Measurements from ENCODE around the gene OR4B1. TPM values are rescaled to one million over a fixed set of nuclear protein-coding genes. Genes with fewer than 3 reads are reported as not detected.

The OR4B1 gene
- total and polyA plus RNA-seq, 2 of the 8 experiments (the other 6 are each of a cell fraction or from before 2014, with no cell fraction given): not detected

DNA sequence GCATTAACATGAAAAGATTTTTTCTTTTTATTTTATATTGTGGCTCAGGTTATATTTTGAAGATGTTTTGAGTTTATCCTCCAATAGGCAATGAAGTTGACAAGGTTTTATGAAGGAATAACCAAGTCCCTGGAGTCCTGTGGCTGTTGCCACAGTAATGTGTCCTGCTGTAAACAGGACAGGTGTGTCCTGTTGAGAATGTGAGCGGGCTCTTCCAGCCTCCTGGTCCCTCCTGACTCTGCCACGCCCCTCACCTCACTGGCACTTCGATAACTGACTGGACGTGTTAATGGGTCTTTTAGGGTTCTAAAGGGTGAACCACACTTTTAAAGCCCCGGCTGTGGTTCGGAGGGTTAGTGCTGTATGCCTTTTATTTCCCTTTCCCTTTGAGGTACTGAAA lies 47.8 kb upstream of the OR4B1 start:
- Histone ChIP-seq H4K20me1 (replicated peaks in 1 of 2; ENCODE audit: control insufficient read depth in 1 of 2, insufficient read depth in 2 of 2, low read length in 2 of 2) (no peaks in the 10 kb centered on the region), H3K27ac (ENCODE audit: low read depth, low read length) (no peak overlapping the region), H3K36me3 (ENCODE audit: control insufficient read depth in 2 of 4, insufficient read depth in 4 of 4, low read length in 3 of 4) (no peaks in the 10 kb centered on the region), H3K23me2 (ENCODE audit: low read depth, low read length) (no peaks in the 10 kb centered on the region), H3K79me1 (ENCODE audit: low read depth, low read length) (no peaks in the 10 kb centered on the region), H2BK5ac (ENCODE audit: low read depth, low read length) (no peak overlapping the region), H3K27me3 (replicated peaks in 1 of 4; ENCODE audit: control insufficient read depth in 3 of 4, extremely low read depth in 1 of 4, insufficient read depth in 3 of 4, low read length in 3 of 4) (no peaks in the 10 kb centered on the region), H3K79me2 (ENCODE audit: control insufficient read depth in 1 of 2, insufficient read depth in 2 of 2, low read length in 2 of 2) (no peaks in the 10 kb centered on the region), H2AK5ac (ENCODE audit: low read depth, low read length) (no peak overlapping the region), H3K4ac (replicated peaks; ENCODE audit: insufficient read length, low read depth, low read length) (no peak overlapping the region), H2BK20ac (ENCODE audit: low read length) (no peak overlapping the region), H3K23ac (ENCODE audit: insufficient read length) (no peak overlapping the region), H2BK12ac (ENCODE audit: low read depth, low read length) (no peak overlapping the region), H3K4me1 (replicated peaks in 1 of 4; ENCODE audit: control insufficient read depth in 3 of 4, insufficient read depth in 4 of 4, low read length in 3 of 4) (no peaks in the 10 kb centered on the region), H4K91ac (replicated peaks; ENCODE audit: insufficient read length, low read length) (no peak overlapping the region), H3K18ac (ENCODE audit: extremely low read depth, low read length) (no peak overlapping the region), H3K9me3 (ENCODE audit: insufficient read depth in 2 of 2, low read depth in 1 of 2, low read length in 1 of 2) (no peaks in the 10 kb centered on the region), H3K56ac (replicated peaks; ENCODE audit: insufficient read length, low read depth, low read length) (no peak overlapping the region), H3K4me2 (ENCODE audit: insufficient read depth in 1 of 2, low read depth in 2 of 2, low read length in 2 of 2) (no peak overlapping the region), H3K9ac (replicated peaks in 1 of 4; ENCODE audit: extremely low read depth in 1 of 4, low read depth in 3 of 4, low read length in 3 of 4) (no peak overlapping the region), H3K14ac (ENCODE audit: insufficient read length) (no peak overlapping the region), H4K8ac (ENCODE audit: extremely low read depth, insufficient read depth, low read length) (no peak overlapping the region), H3K4me3 (ENCODE audit: extremely low read depth in 1 of 4, insufficient read depth in 2 of 4, low read depth in 3 of 4, low read length in 4 of 4) (no peak overlapping the region), H2BK15ac (ENCODE audit: low read length) (no peak overlapping the region), H4K5ac (ENCODE audit: insufficient read length, low read depth, low read length) (no peak overlapping the region), H2AFZ (ENCODE audit: low read length) (no peak overlapping the region), H2BK120ac (replicated peaks; ENCODE audit: low read depth, low read length) (no peak overlapping the region)
- no peak for FAIRE-seq
- WGBS, 2 experiments (ENCODE audit: extremely low coverage in 1 of 2, insufficient coverage in 1 of 2, insufficient read length in 1 of 2, insufficient replicate concordance in 2 of 2, low coverage in 1 of 2, low lambda C conversion rate in 2 of 2, missing lambda C conversion rate in 1 of 2): 89% methylated on average over 6 of the region's 6 CpGs; no CpG with 5 or more reads in 1 of the 2 experiments
- DNase-seq (ENCODE audit: low read depth in 1 of 2, low spot score in 2 of 2): no peak
- ChIA-PET POLR2A (ENCODE audit: partially characterized antibody) (no interaction called here), CTCF (ENCODE audit: partially characterized antibody) (interaction anchor here (0.5 to 0.8 kb wide), 2 partner anchors 195 to 289 kb away, joined by 3 read pairs; no protein-coding TSS in a partner anchor)
